DMS79 treated with DMSO at 0.1 percent for 48 hours (cell line): ENCODE results near the gene LRP2.
A peak's percentile ranks its signal among the peaks of the same experiment; 100 is the strongest.

Experiments
- DNase-seq: peaks from one replicate; lab custom pipeline; 2025; lab: John Stamatoyannopoulos, UW

Gene LRP2

GRCh38 chr2:169119851-169120250, 242.5 kb downstream of the LRP2 start:
- no peak for DNase-seq

GRCh38 chr2:169119123-169119760, 243.1 kb downstream of the LRP2 start:
- no peak for DNase-seq

DNA sequence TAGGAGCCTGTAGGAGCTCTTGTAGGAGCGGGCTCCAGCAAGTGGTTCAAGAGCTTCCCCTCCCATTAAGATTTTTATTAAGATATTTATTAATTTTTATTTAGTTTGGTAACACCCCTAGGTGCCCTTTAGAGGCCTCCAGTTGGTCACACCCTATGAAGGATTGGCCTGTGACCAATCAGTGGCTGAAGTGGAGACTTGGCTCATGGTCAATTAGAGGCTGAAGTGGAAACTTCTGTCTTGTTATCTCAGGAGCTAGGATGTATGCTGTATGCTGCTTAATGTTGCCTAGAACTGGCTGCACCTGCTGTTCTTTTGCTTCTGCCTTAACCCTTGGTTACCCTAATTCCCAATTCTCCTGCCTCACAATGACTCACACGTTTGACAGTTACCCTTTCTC, 244.3 kb downstream of the LRP2 start:
- DNase-seq, result peak; percentile 71

DNA sequence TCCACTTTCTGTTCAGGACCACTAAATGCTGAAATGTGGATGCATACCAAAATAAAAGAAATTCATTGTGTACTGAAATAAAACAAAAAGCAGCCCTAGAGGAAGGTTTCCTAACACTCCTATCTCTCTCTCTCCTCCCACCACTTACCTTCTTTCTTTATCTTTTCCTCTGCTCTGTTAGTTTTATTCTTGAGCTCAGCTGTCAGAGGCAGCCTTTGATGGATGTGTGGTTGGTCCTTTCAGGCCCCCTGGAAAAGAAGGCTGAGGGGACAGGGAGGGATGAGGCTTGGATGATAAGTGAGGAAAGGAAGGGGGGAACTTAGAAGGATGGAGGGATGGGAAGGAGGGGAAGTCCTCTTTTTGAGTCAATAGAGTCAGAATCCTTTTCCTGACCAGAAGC, 245.3 kb downstream of the LRP2 start:
- DNase-seq, result no peak

- no peak for DNase-seq
Observed at GRCh38 chr2:169116327-169116726, 246.0 kb downstream of the LRP2 start.

GRCh38 chr2:169114056-169114455, 248.3 kb downstream of the LRP2 start:
- no peak for DNase-seq

DNA sequence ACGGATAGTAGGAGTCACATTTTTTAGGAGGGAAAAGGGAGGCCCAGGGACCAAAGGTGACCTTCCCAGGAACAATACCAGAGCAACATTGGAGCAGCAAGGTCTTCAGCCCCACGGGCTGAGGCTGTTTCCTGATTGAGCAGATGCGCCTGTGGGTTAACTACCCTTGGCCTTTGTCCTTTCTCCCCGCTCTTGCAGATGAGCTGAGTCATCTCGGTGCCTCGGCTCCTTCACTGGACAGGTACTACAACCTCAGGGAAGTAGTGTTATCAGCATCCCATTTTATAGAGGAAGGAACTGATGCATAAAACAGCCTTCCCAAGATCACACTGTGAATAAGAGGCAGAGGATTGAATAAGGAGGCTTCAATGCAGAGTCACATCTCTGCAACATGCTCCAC, 249.5 kb downstream of the LRP2 start:
- no peak for DNase-seq

DNA sequence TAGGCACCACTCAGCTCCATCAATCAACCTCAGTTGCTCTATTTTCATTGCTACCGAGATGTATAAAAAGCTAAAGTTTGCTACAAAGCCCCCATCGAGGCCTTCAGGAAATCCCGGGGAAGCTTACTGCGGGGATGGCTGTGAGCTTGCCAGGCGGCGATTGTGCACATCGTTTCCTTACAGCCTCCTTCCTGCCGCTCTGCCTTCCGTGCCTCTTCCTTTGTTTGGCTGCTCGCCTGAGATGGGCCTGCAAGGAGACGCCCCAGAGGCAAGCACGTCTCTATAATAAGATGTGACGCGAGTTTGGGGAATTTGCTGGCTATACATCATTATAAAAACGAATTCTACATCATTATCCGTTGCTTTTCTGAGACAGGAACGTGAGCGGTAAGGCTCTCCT, 251.4 kb downstream of the LRP2 start:
- no peak for DNase-seq

DNA sequence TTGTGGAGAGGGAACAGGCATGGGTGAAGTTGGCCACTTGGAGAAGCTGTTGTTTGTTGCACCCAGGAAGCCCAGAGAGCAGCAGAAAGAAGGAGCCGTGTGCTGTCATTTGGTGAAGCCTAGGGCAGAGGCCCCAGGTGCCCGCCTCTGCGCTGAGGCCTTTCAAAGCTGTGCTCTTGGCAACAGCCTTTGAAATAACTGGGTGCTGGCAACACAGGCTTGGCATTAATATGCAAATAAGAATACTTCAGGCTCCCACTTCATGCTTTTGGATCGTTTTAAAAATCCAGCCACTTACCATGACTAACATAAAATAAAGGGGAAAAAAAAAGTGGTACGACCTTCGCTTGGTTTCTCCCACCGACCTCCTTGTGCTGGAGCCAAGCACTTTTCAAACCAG, 251.9 kb downstream of the LRP2 start:
- DNase-seq, result no peak

GRCh38 chr2:169109502-169110409, 252.6 kb downstream of the LRP2 start:
- DNase-seq, result peak; percentile 62

DNA sequence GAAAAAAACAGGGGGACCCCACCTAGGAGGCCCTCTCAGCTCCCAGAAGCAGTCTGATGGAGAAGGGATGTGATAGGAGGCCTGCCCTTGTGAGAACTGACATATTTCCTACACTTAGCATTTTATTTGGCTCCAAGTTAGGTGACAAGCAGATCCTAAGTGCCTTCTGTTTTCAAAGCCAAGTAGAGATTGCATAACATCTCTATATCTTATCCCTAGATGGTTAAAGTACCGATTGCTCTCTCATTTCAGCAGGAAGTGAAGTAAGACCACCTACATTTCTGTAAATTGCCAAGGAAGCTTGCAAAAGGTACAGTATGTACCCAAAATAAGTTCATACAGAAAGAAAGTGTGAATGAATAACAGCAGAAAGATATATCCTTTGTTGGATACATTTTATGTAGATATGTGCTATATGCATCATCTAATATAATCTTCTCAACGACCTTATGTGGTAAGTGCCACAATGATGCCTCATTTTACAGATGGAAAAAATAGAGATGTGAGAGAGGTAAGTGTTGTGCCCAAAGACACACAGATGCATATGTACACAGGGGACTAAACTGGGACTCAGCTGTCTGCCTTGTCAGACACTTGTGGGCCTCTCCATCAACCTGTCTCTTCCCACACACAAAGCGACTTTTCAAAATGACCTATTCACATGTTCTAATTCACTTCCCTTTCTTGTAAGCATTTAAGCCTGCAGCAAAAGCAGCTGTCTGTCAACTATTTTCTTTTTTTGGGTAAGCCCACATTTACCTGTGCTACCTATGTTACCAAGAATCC, 254.0 kb downstream of the LRP2 start:
- DNase-seq, result no peak

DNA sequence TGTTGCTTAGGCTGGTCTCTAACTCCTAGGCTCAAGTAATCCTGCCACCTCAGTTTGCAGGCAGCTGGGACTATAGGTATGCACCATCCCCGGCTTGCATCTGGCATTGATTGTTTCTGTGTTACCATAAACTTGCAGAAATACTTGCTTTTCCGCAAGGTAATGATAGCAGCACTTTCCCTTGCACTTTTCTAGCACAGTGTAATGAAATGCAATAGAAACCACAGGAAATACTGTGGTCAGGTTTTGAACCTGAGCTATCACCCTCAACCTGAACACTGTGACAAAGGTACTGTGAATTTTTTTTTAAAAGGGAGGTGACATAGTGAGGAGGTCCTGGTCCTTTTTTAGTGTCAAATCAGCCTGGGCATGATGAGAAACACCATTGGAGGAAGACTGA, 254.7 kb downstream of the LRP2 start:
- DNase-seq, result no peak

- no peak for DNase-seq
Observed at GRCh38 chr2:169106563-169107545, 255.5 kb downstream of the LRP2 start.

- no peak for DNase-seq
Observed at GRCh38 chr2:169106134-169106533, 256.2 kb downstream of the LRP2 start.

DNA sequence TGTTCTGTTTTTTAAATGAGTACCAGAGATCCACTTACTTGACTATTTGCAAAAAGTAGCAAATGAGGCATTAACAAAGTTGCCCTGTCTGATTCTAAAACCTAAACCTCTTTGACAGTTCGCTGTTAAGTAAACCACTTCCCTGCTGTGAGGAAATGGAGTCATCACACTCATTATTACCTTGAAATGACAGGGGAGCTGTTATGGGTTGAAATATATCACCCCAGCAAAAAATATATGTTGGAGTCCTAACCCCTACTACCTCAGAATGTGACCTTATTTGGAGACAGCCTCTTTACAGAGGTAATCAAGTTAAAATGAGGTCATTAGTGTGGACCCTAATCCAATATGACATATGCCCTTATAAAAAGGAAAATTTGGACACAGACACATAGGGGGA, 256.9 kb downstream of the LRP2 start:
- no peak for DNase-seq

DNA sequence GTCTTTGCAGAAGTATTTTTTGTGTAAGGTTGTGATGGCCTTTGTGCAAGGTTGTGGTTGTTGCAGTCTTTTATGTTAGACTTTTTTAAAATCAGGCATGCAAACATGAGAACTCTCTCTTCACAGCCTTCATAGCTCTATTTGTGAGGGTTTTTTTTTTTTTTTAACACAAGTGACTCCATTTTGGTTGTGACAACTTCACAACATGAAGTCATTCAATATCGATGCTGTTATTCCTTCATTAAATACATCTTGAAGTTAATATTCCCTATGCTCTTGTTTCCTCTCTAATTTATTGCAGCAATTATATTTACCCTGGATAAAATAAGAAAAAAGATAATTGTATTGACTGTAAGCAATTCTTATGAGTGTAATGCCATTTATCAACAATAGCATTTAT, 257.5 kb downstream of the LRP2 start:
- no peak for DNase-seq

DNA sequence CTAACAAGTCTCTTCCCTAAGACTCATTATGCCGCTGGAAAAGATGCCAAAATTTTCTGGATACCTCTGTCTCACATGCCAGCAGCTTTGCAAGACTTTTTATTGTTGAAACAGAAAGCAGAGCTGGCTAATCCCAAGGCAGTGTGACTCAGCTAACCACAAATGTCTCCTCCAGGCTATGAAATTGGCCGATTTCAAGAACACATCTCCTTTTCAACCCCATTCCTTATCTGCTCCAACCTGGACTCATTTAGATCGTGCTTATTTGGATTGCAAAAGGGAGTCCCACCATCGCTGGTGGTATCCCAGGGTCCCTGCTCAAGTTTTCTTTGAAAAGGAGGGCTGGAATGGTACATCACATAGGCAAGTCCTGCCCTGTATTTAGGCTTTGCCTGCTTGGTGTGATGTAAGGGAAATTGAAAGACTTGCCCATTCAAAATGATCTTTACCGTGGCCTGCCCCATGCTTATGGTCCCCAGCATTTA, 266.7 kb downstream of the LRP2 start:
- no peak for DNase-seq

GRCh38 chr2:169094676-169095075, 267.7 kb downstream of the LRP2 start:
- no peak for DNase-seq

DNA sequence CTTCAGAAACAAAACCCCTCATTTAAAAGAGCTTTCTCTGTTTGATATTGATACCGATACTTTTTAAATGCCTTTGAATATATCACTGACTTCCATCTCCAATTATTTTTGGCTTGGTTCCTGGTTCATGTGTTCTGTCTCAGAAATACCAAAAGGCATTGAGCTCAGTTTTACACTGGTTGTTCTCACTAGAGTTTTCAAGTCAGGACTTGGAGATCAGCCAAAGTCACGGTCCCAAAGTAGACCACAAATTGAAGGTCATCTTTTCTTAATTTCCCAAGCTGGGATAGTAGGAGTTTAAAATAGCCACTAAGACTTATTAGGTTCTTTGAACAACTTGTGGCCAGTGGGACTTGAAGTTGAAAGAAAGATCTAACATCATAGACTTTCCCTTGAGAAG, 268.8 kb downstream of the LRP2 start:
- DNase-seq, result no peak

DNA sequence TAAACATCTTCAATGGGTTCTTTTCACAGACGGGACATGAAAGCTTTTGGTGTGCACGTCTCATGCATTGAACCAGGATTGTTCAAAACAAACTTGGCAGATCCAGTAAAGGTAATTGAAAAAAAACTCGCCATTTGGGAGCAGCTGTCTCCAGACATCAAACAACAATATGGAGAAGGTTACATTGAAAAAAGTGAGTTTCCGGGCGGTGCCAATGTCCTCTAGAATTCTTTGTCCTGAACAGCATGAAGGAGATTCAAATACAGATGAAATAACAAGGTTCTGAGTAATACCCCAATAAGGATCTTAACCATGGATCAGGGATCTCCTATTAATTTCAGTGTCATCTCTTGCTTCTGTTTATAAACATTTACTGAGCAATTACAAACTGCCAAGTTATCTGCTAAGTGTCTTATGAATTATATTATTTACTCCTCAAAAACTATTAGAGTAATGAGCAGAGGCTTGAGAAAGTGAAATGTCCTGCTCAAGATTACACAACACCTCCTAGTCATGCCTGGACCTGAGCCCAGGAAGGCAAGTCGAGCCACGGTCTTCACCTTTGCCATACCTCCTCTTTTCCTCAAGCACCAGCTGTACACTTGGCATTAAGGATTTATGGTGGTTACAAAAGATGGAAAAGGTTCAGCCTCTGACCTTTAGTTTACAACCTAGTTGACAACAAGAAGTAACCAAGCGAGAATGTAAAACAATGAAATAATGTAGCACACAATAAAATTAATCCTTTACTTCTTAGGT, 270.4 kb downstream of the LRP2 start:
- DNase-seq, result no peak

GRCh38 chr2:169091256-169091655, 271.1 kb downstream of the LRP2 start:
- DNase-seq, result no peak
